Loucy (cell line): Measurements from ENCODE around the gene MRFAP1.

Experiments
- H2AFZ ChIP-seq: fragments of 200-600 bp; sonication (generic); 2 replicates; pipeline ENCODE4 v1.6.0; 2016; ENCODE audit warnings: antibody characterized with exemption, mild to moderate bottlenecking, low read length, moderate library complexity
- H3F3A ChIP-seq: fragments of 200-600 bp; 2 replicates; pipeline ENCODE4 v1.6.0; 2016; ENCODE audit warnings: antibody characterized with exemption, low read depth, mild to moderate bottlenecking
- H3K27me3 ChIP-seq: fragments of 200-600 bp; sonication (generic); 2 replicates; pipeline ENCODE4 v1.6.1; 2014; ENCODE audit warnings: low read length, mild to moderate bottlenecking; ENCODE audit not compliant: insufficient read depth, poor library complexity, severe bottlenecking
- H3K36me3 ChIP-seq: fragments of 200-600 bp; sonication (generic); 2 replicates; pipeline ENCODE4 v1.6.1; 2016; ENCODE audit warnings: low read length; ENCODE audit not compliant: insufficient read depth
- H3K4me1 ChIP-seq: fragments of 200-600 bp; sonication (generic); 2 replicates; pipeline ENCODE4 v1.5.1; 2014; ENCODE audit warnings: low read length, mild to moderate bottlenecking; ENCODE audit not compliant: insufficient read depth, poor library complexity, severe bottlenecking
- H3K4me2 ChIP-seq: fragments of 200-600 bp; sonication (generic); 2 replicates; pipeline ENCODE4 v1.6.0; 2014; ENCODE audit warnings: antibody characterized with exemption, low read length, low read depth, mild to moderate bottlenecking; ENCODE audit not compliant: poor library complexity, severe bottlenecking
- H3K4me3 ChIP-seq: fragments of 200-600 bp; sonication (generic); 2 replicates; pipeline ENCODE4 v1.5.1; 2014; ENCODE audit warnings: low read length, mild to moderate bottlenecking, mixed read lengths; ENCODE audit not compliant: poor library complexity, severe bottlenecking
- H3K79me2 ChIP-seq: fragments of 200-600 bp; sonication (generic); 2 replicates; pipeline ENCODE4 v1.6.1; 2014; ENCODE audit warnings: low read length; ENCODE audit not compliant: insufficient read depth
- H3K9ac ChIP-seq: fragments of 200-600 bp; sonication (generic); 2 replicates; pipeline ENCODE4 v1.6.0; 2014; ENCODE audit warnings: mild to moderate bottlenecking, low read depth, low read length, moderate library complexity; ENCODE audit not compliant: poor library complexity, severe bottlenecking
- H3K9me2 ChIP-seq: fragments of 200-600 bp; sonication (generic); replicated peaks from 2 replicates; pipeline ENCODE4 v1.6.1; 2016; ENCODE audit warnings: low read depth, low read length, mixed read lengths
- H3K9me3 ChIP-seq: fragments of 200-600 bp; sonication (generic); 2 replicates; pipeline ENCODE4 v1.6.1; 2014; ENCODE audit warnings: mild to moderate bottlenecking, antibody characterized with exemption, low read length, low read depth; ENCODE audit not compliant: insufficient read depth
- H4K20me1 ChIP-seq: fragments of 200-600 bp; sonication (generic); 2 replicates; pipeline ENCODE4 v1.6.0; 2014; ENCODE audit warnings: antibody characterized with exemption, low read length, mild to moderate bottlenecking; ENCODE audit not compliant: insufficient read depth, poor library complexity, severe bottlenecking
- CTCF ChIP-seq: fragments of 200-600 bp; sonication (generic); conservative IDR thresholded peaks from 2 replicates; pipeline ENCODE4 v1.5.1; 2014; ENCODE audit warnings: mild to moderate bottlenecking, antibody characterized with exemption, low read length
- EZH2phosphoT487 ChIP-seq: fragments of 200-600 bp; IDR thresholded peaks from 2 replicates; pipeline ENCODE4 v1.6.1; 2018; ENCODE audit warnings: antibody characterized with exemption, mild to moderate bottlenecking, moderate library complexity, borderline replicate concordance

MRFAP1 gene

GRCh38 chr4:6618386-6619115 is 21.9 kb upstream of the MRFAP1 start:
- Histone ChIP-seq H3K4me3 (no peak overlapping the region), H3K4me1 (no peaks in the 10 kb centered on the region), H3K4me2 (no peak overlapping the region), H3K27me3 (no peaks in the 10 kb centered on the region), H4K20me1 (no peaks in the 10 kb centered on the region), H3K36me3 (peaks cover 17% of the 10 kb centered on the region; the same call in 1 of the 2 replicates), H3F3A (no peaks in the 10 kb centered on the region), H3K9me2 (no peaks in the 10 kb centered on the region), H3K9ac (no peak overlapping the region), H3K79me2 (no peaks in the 10 kb centered on the region), H2AFZ (no peak overlapping the region), H3K9me3 (no peaks in the 10 kb centered on the region)
- TF ChIP-seq CTCF = no peak
- TF ChIP-seq EZH2phosphoT487 = no peak

GRCh38 chr4:6619116-6619465 is 21.4 kb upstream of the MRFAP1 start:
- Histone ChIP-seq H4K20me1 (no peaks in the 10 kb centered on the region), H3K4me2 (no peak overlapping the region), H3F3A (no peaks in the 10 kb centered on the region), H3K9me3 (no peaks in the 10 kb centered on the region), H3K79me2 (no peaks in the 10 kb centered on the region), H3K9me2 (no peaks in the 10 kb centered on the region), H3K27me3 (no peaks in the 10 kb centered on the region), H3K4me3 (no peak overlapping the region), H3K4me1 (no peaks in the 10 kb centered on the region), H2AFZ (no peak overlapping the region), H3K36me3 (peaks cover 17% of the 10 kb centered on the region; the same call in 1 of the 2 replicates), H3K9ac (no peak overlapping the region)
- TF ChIP-seq CTCF = no peak
- no peak for TF ChIP-seq EZH2phosphoT487

GRCh38 chr4:6619466-6620255 is 20.8 kb upstream of the MRFAP1 start:
- Histone ChIP-seq H3F3A (no peaks in the 10 kb centered on the region), H3K4me1 (no peaks in the 10 kb centered on the region), H3K36me3 (peaks cover 14% of the 10 kb centered on the region; the same call in 1 of the 2 replicates), H3K4me3 (no peak overlapping the region), H2AFZ (no peak overlapping the region), H3K9me3 (no peaks in the 10 kb centered on the region), H3K9me2 (no peaks in the 10 kb centered on the region), H3K4me2 (no peak overlapping the region), H3K27me3 (no peaks in the 10 kb centered on the region), H3K9ac (no peak overlapping the region), H3K79me2 (no peaks in the 10 kb centered on the region), H4K20me1 (no peaks in the 10 kb centered on the region)
- no peak for TF ChIP-seq CTCF
- TF ChIP-seq EZH2phosphoT487 = no peak
